ENCODE measurements around the gene XIRP2. TPM values are rescaled to one million over a fixed set of nuclear protein-coding genes. Genes with fewer than 3 reads are reported as not detected.

Gene XIRP2
- total and polyA plus RNA-seq, 2 of the 4 experiments (the other 2 are of a cell fraction), result 0.05 to 0.18 TPM

DNA sequence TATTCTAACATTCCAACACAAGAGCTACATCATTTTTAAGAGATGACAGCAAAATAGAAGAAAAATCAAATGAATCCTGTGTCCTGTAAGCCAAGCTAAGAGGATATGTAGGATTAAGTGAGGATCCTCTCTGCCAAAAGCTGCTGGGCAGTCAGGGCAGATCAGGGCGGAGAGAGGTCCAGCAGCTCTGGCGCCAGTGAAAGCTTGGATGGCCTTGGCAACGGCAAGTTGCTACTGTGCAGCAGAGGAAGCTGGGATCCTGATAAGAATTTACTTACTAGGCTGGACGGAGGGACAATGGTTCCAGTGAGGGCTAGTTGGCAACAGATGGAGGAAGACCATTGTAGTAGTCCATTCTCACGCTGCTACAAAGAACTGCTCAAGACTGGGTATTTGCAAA is 391.5 kb downstream of the XIRP2 start:
- Histone ChIP-seq H3K9me1 (ENCODE audit: insufficient read depth, low read length) (no peaks in the 10 kb centered on the region), H3K9ac (ENCODE audit: low read depth, low read length) (no peak overlapping the region), H3K4me1 (ENCODE audit: control insufficient read depth, insufficient read depth, low read length) (no peaks in the 10 kb centered on the region), H4K8ac (ENCODE audit: low read depth in 2 of 2, low read length in 2 of 2) (no peak overlapping the region), H4K91ac (ENCODE audit: insufficient read depth, low read depth, low read length) (no peak overlapping the region), H4K5ac (ENCODE audit: low read depth, low read length) (no peak overlapping the region), H3K9me3 (ENCODE audit: control insufficient read depth, insufficient read depth, low read length) (no peaks in the 10 kb centered on the region), H2BK120ac (ENCODE audit: low read depth, low read length) (no peak overlapping the region), H3K4me2 (ENCODE audit: low read depth, low read length) (no peak overlapping the region), H2BK20ac (ENCODE audit: low read depth, low read length) (no peak overlapping the region), H2BK15ac (ENCODE audit: low read depth, low read length) (no peak overlapping the region), H2AFZ (replicated peaks; ENCODE audit: low read length, poor library complexity) (no peak overlapping the region), H3K79me1 (ENCODE audit: low read depth in 1 of 2, low read length in 2 of 2) (no peaks in the 10 kb centered on the region), H3K4ac (ENCODE audit: low read depth, low read length) (no peak overlapping the region), H3K56ac (ENCODE audit: extremely low read depth, insufficient read depth, low read length) (no peak overlapping the region), H2AK5ac (ENCODE audit: low read depth, low read length) (no peak overlapping the region), H2AK9ac (replicated peaks; ENCODE audit: low read depth, low read length, poor library complexity) (no peak overlapping the region), H2BK5ac (ENCODE audit: low read depth, low read length, poor library complexity, severe bottlenecking) (no peak overlapping the region), H3K4me3 (ENCODE audit: insufficient read depth, low read depth, low read length) (no peak overlapping the region), H3K23ac (ENCODE audit: low read depth, low read length) (no peak overlapping the region), H4K20me1 (ENCODE audit: insufficient read depth, low read length) (no peaks in the 10 kb centered on the region), H3K27ac (ENCODE audit: insufficient read depth, low read length) (no peak overlapping the region), H3K14ac (replicated peaks; ENCODE audit: low read depth, low read length) (no peak overlapping the region), H3K18ac (ENCODE audit: low read depth, low read length) (no peak overlapping the region), H3K27me3 (ENCODE audit: control insufficient read depth, insufficient read depth, low read length) (no peaks in the 10 kb centered on the region), H3K36me3 (ENCODE audit: control insufficient read depth, insufficient read depth, low read length) (no peaks in the 10 kb centered on the region)
- WGBS, 2 experiments (ENCODE audit: extremely low coverage in 2 of 2, insufficient read length in 1 of 2), result 77% methylated on average over 5 of the region's 5 CpGs; no CpG with 5 or more reads in 1 of the 2 experiments
- intact Hi-C loops (cut with micrococcal nuclease) (no loop called here), in situ Hi-C loops (cut with MboI; ENCODE audit: low sequenced_read_pairs) (loop anchor here (25.0 kb wide), 1 partner anchor 832 kb away; no protein-coding TSS in a partner anchor), dilution Hi-C loops (cut with HindIII; ENCODE audit: low sequenced_read_pairs, unreplicated experiment) (no loop called here)
- BruUV-seq (replicated peaks), result no TSS peak
- TF ChIP-seq FOS (IDR thresholded peaks at IDR 0.05; ENCODE audit: low read depth, low read length) (no peak), MAFK (IDR thresholded peaks at IDR 0.05; ENCODE audit: low read depth, low read length) (no peak), CEBPB (IDR thresholded peaks at IDR 0.05; ENCODE audit: low read depth, low read length) (no peak), RAD21 (IDR thresholded peaks at IDR 0.05; ENCODE audit: low read length) (no peak), NFE2L2 (IDR thresholded peaks at IDR 0.05; ENCODE audit: low read depth, low read length) (no peak), CHD1 (IDR thresholded peaks at IDR 0.05; ENCODE audit: low read depth, low read length) (no peak), BHLHE40 (IDR thresholded peaks at IDR 0.05; ENCODE audit: low read depth, low read length) (no peak), RFX5 (IDR thresholded peaks at IDR 0.05; ENCODE audit: low read depth, low read length) (no peak), POLR2A (IDR thresholded peaks at IDR 0.05; ENCODE audit: low read depth, low read length) (no peak), SMC3 (IDR thresholded peaks at IDR 0.05; ENCODE audit: low read depth, low read length) (no peak), MXI1 (IDR thresholded peaks at IDR 0.05; ENCODE audit: borderline replicate concordance, low read depth, low read length) (no peak), MAZ (IDR thresholded peaks at IDR 0.05; ENCODE audit: borderline replicate concordance, low read depth, low read length) (no peak), RCOR1 (IDR thresholded peaks at IDR 0.05; ENCODE audit: insufficient replicate concordance, low read length) (no peak)
- TF ChIP-seq, protein P1, sequence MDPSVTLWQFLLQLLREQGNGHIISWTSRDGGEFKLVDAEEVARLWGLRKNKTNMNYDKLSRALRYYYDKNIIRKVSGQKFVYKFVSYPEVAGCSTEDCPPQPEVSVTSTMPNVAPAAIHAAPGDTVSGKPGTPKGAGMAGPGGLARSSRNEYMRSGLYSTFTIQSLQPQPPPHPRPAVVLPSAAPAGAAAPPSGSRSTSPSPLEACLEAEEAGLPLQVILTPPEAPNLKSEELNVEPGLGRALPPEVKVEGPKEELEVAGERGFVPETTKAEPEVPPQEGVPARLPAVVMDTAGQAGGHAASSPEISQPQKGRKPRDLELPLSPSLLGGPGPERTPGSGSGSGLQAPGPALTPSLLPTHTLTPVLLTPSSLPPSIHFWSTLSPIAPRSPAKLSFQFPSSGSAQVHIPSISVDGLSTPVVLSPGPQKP (IDR thresholded peaks at IDR 0.05; ENCODE audit: borderline replicate concordance, low read depth, low read length), result no peak
- TF ChIP-seq, protein P2, sequence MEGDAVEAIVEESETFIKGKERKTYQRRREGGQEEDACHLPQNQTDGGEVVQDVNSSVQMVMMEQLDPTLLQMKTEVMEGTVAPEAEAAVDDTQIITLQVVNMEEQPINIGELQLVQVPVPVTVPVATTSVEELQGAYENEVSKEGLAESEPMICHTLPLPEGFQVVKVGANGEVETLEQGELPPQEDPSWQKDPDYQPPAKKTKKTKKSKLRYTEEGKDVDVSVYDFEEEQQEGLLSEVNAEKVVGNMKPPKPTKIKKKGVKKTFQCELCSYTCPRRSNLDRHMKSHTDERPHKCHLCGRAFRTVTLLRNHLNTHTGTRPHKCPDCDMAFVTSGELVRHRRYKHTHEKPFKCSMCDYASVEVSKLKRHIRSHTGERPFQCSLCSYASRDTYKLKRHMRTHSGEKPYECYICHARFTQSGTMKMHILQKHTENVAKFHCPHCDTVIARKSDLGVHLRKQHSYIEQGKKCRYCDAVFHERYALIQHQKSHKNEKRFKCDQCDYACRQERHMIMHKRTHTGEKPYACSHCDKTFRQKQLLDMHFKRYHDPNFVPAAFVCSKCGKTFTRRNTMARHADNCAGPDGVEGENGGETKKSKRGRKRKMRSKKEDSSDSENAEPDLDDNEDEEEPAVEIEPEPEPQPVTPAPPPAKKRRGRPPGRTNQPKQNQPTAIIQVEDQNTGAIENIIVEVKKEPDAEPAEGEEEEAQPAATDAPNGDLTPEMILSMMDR (conservative IDR thresholded peaks at IDR 0.05; ENCODE audit: low read depth, low read length), result no peak
- TF ChIP-seq, protein P3, sequence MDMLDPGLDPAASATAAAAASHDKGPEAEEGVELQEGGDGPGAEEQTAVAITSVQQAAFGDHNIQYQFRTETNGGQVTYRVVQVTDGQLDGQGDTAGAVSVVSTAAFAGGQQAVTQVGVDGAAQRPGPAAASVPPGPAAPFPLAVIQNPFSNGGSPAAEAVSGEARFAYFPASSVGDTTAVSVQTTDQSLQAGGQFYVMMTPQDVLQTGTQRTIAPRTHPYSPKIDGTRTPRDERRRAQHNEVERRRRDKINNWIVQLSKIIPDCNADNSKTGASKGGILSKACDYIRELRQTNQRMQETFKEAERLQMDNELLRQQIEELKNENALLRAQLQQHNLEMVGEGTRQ (IDR thresholded peaks at IDR 0.05; ENCODE audit: low read depth, low read length), result no peak
- ATAC-seq (ENCODE audit: low read depth), result no peak
- DNase-seq, result no peak
- ChIA-PET CTCF (no interaction called here), POLR2A (ENCODE audit: unreplicated experiment) (no interaction called here)
